Kidney (tissue), 14 donors: ENCODE results near the gene LGR5. TPM values are rescaled to one million over a fixed set of nuclear protein-coding genes. Genes with fewer than 3 reads are reported as not detected.
"Not testable (repeated sequence)": the region's sequence is repeated elsewhere in the genome, so short reads cannot be mapped to it uniquely, and the experiment has no call there.

Experiments used
- DNase-seq, 5 donors: peaks; one replicate each; pipeline ENCODE4 v3.0.0-alpha.2; 2013 to 2020
- FAIRE-seq: peaks from 2 replicates; lab custom pipeline; 2012; peaks lifted over from hg19 to GRCh38; lab: Jason Lieb, UNC
- H3K27ac ChIP-seq, 2 donors: one replicate each; pipeline ENCODE4 v1.7.0; 2013; ENCODE audit warnings: low read depth in 2 of 2, low read length in 2 of 2, inconsistent platforms in 1 of 2
- H3K27me3 ChIP-seq: one replicate; pipeline ENCODE4 v1.7.1; 2013; ENCODE audit warnings: low read length, inconsistent platforms; ENCODE audit not compliant: control insufficient read depth, insufficient read depth
- H3K36me3 ChIP-seq, 3 donors: one replicate each; pipeline versions ENCODE4 v1.7.0 to v1.7.1; 2013; ENCODE audit warnings: low read length in 3 of 3, control low read depth in 1 of 3, inconsistent platforms in 1 of 3; ENCODE audit not compliant: insufficient read depth in 3 of 3, control insufficient read depth in 2 of 3
- H3K4me1 ChIP-seq, 3 donors: one replicate each; pipeline versions ENCODE4 v1.7.0 to v1.7.1; 2013; ENCODE audit warnings: low read length in 3 of 3, inconsistent platforms in 1 of 3, low read depth in 1 of 3; ENCODE audit not compliant: control insufficient read depth in 2 of 3, insufficient read depth in 2 of 3
- H3K4me3 ChIP-seq, 3 donors: one replicate each; pipeline versions ENCODE4 v1.7.0 to v1.8.1; 2013; ENCODE audit warnings: low read length in 3 of 3, control low read depth in 1 of 3, inconsistent platforms in 1 of 3
- H3K9ac ChIP-seq, 3 donors: one replicate each; pipeline versions ENCODE4 v1.7.0 to v1.7.1; 2013; ENCODE audit warnings: low read length in 3 of 3, control low read depth in 1 of 3, inconsistent platforms in 1 of 3
- H3K9me3 ChIP-seq, 3 donors: one replicate each; pipeline versions ENCODE4 v1.7.0 to v1.7.1; 2013; ENCODE audit warnings: low read length in 3 of 3, control low read depth in 1 of 3, inconsistent platforms in 1 of 3; ENCODE audit not compliant: control insufficient read depth in 2 of 3, insufficient read depth in 1 of 3
- CTCF ChIP-seq: IDR thresholded peaks from 3 replicates; pipeline ENCODE4 v1.5.1; 2012; ENCODE audit warnings: mild to moderate bottlenecking, moderate library complexity, borderline replicate concordance; ENCODE audit not compliant: insufficient read depth; ENCODE audit errors: extremely low read depth
- intact Hi-C: fragments of 100-400 bp; cut with DNase I; formaldehyde crosslinking; loops from one replicate; pipeline ENCODE4 v1.11.1; 2022
- polyA plus RNA-seq: library from polyadenylated mRNA; stranded (reverse); fragments of 350-450 nt; fragmentation: Illumina TruSeq; extraction: RNeasy Lipid Tissue Mini Kit (QIAGEN cat#74804); gene quantifications from one replicate; pipeline ENCODE4 v1.2.3, GENCODE V29; 2014; ENCODE audit warnings: low read depth, low replicate concordance; ENCODE audit not compliant: insufficient read depth
- total RNA-seq: library from RNA; stranded (reverse); fragmentation: NEBNext Ultra II Directional; extraction: Animal tissue kit (Norgen Biotek cat#: 25700); gene quantifications from one replicate; pipeline ENCODE4 v1.2.1, GENCODE V29; 2021
- donor health status: control.
- donor health status: control.
- donor health status: control.
- donor health status: control.
- donor health status: control.
- donor health status: DM: yes; HTN: yes; CAD: no.
- donor health status: Normal renal cell carcinoma (clear cell type).

Gene LGR5
- total and polyA plus RNA-seq, 2 donors from 2014 or later = 0.19 TPM; not detected in 1

DNA sequence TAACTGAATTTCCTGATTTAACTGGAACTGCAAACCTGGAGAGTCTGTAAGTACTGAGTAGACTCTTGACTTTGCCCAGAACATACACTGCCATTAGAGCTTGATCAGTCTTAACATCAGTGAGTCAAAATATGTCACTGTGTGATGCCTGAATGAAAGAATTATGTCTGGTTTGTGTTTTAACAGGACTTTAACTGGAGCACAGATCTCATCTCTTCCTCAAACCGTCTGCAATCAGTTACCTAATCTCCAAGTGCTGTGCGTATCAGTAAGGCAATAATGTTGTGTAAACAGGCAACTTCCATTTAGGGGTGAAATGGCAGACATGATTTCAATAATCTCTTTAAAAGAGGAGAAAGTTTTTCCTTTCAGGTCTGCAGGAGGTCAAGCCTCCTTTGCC lies 127.1 kb downstream of the LGR5 start:
- Histone ChIP-seq H3K4me3 (no peak overlapping the region), H3K4me1 (no peaks in the 10 kb centered on the region), H3K36me3 (no peaks in the 10 kb centered on the region), H3K9ac (no peak overlapping the region), H3K27me3 (no peaks in the 10 kb centered on the region), H3K27ac (no peak overlapping the region), H3K9me3 (no peaks in the 10 kb centered on the region)
- TF ChIP-seq CTCF = no peak
- FAIRE-seq (no peak), DNase-seq (no peak)
- intact Hi-C loops = no loop called here

- FAIRE-seq (no peak), DNase-seq (no peak)
- no peaks in the 10 kb centered on the region for H3K4me1 ChIP-seq
Measured at GRCh38 chr12:71567537-71567936, 127.9 kb downstream of the LGR5 start.

GRCh38 chr12:71569885-71570284 lies 130.3 kb downstream of the LGR5 start:
- intact Hi-C loops, H3K4me3 ChIP-seq, H3K27ac ChIP-seq, H3K27me3 ChIP-seq, FAIRE-seq, H3K9me3 ChIP-seq, H3K9ac ChIP-seq, H3K36me3 ChIP-seq, DNase-seq, H3K4me1 ChIP-seq: not testable (repeated sequence)

More at GRCh38 chr12:71567537-71567936, 127.9 kb downstream of the LGR5 start:
- TF ChIP-seq CTCF = no peak
- intact Hi-C loops = no loop called here
- Histone ChIP-seq H3K36me3 (no peaks in the 10 kb centered on the region), H3K9ac (no peak overlapping the region), H3K27me3 (no peaks in the 10 kb centered on the region), H3K27ac (no peak overlapping the region), H3K9me3 (no peaks in the 10 kb centered on the region), H3K4me3 (no peak overlapping the region)

DNA sequence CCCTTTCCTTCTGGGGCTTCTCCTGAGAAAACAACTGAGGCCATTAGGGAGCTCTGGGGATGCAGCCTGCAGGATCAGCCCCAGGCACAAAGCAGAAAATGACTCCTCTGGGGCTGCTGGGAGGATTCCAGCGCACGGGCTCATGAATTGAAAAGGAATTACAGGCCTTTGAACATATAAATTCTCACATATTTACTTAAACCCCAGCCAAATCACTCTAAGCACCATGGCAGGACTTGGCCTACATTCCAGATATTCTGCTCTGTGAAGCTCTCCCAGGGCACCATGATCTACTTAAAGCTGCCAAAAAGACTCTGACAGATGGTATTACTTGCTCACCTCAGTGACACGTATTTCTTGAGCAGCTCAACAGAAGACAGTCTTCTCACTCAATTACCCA lies 136.9 kb downstream of the LGR5 start:
- no peak for FAIRE-seq
- H3K9ac ChIP-seq = no peak overlapping the region
- H3K27ac ChIP-seq = no peak overlapping the region
- no peak overlapping the region for H3K4me3 ChIP-seq
- no peak for TF ChIP-seq CTCF
- no peaks in the 10 kb centered on the region for H3K4me1 ChIP-seq
- intact Hi-C loops = no loop called here
- no peak for DNase-seq
- no peaks in the 10 kb centered on the region for H3K9me3 ChIP-seq
- H3K36me3 ChIP-seq = no peaks in the 10 kb centered on the region
- no peaks in the 10 kb centered on the region for H3K27me3 ChIP-seq
